GM18517 (cell line): ENCODE data around the gene TNS1.

Source experiments
- ATAC-seq: cut with Tn5 transposase; IDR thresholded peaks from one replicate; pipeline ENCODE4 v1.9.1; 2021; ENCODE audit warnings: mild to moderate bottlenecking, moderate library complexity; ENCODE audit not compliant: unreplicated experiment

TNS1 gene

GRCh38 chr2:217919204-217919603 lies 83.6 kb downstream of the TNS1 start:
- no peak for ATAC-seq

GRCh38 chr2:217918308-217919024 lies 84.3 kb downstream of the TNS1 start:
- ATAC-seq: no peak

- no peak for ATAC-seq
Observed at GRCh38 chr2:217916504-217917254, 86.1 kb downstream of the TNS1 start.

GRCh38 chr2:217915706-217916105 lies 87.1 kb downstream of the TNS1 start:
- ATAC-seq: no peak

GRCh38 chr2:217914878-217915277 lies 87.9 kb downstream of the TNS1 start:
- ATAC-seq: no peak

- ATAC-seq: no peak
Observed at GRCh38 chr2:217914078-217914477, 88.7 kb downstream of the TNS1 start.

GRCh38 chr2:217913436-217913835 lies 89.4 kb downstream of the TNS1 start:
- ATAC-seq: no peak

- ATAC-seq: no peak
Observed at GRCh38 chr2:217912098-217913024, 90.4 kb downstream of the TNS1 start.

- no peak for ATAC-seq
Observed at GRCh38 chr2:217911283-217912097, 91.3 kb downstream of the TNS1 start.

GRCh38 chr2:217910875-217911212 lies 92.0 kb downstream of the TNS1 start:
- no peak for ATAC-seq

- no peak for ATAC-seq
Observed at GRCh38 chr2:217909156-217909820, 93.5 kb downstream of the TNS1 start.

GRCh38 chr2:217908544-217908943 lies 94.3 kb downstream of the TNS1 start:
- ATAC-seq: no peak

- ATAC-seq: no peak
Observed at GRCh38 chr2:217907266-217907665, 95.5 kb downstream of the TNS1 start.

GRCh38 chr2:217906798-217907197 lies 96.0 kb downstream of the TNS1 start:
- no peak for ATAC-seq

- no peak for ATAC-seq
Observed at GRCh38 chr2:217905896-217906295, 96.9 kb downstream of the TNS1 start.

GRCh38 chr2:217905395-217905794 lies 97.4 kb downstream of the TNS1 start:
- ATAC-seq: no peak

- ATAC-seq: no peak
Observed at GRCh38 chr2:217904614-217904965, 98.2 kb downstream of the TNS1 start.

GRCh38 chr2:217903859-217904613 lies 98.8 kb downstream of the TNS1 start:
- ATAC-seq: no peak

- ATAC-seq: no peak
Observed at GRCh38 chr2:217903142-217903858, 99.5 kb downstream of the TNS1 start.
